GM10847 (cell line): ENCODE results near the gene EXOC4.

Source experiments
- POLR2A ChIP-seq: IDR thresholded peaks from 2 replicates; pipeline ENCODE4 v1.6.1; 2011; ENCODE audit not compliant: insufficient read length; ENCODE audit errors: extremely low read depth

Gene EXOC4

DNA sequence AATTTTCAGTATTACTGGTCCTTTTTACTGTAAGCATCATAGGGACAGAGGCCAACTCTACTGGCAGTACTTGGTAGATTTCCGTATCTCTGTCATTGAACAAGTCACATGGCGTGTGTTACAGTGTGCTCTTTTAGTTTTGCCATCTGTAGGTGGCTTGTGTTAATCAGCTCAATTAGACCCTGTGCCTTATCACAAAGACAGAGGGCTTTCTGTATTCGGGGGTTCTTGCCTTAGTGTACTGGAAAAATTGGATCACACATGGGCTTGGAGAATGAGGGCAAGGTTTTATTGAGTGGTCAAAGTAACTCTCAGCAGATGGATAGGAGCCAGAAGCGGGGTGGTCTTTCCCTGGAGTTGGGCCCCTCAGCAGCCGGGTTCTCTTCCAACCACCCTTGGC lies 853.0 kb downstream of the EXOC4 start:
- no peak for TF ChIP-seq POLR2A

DNA sequence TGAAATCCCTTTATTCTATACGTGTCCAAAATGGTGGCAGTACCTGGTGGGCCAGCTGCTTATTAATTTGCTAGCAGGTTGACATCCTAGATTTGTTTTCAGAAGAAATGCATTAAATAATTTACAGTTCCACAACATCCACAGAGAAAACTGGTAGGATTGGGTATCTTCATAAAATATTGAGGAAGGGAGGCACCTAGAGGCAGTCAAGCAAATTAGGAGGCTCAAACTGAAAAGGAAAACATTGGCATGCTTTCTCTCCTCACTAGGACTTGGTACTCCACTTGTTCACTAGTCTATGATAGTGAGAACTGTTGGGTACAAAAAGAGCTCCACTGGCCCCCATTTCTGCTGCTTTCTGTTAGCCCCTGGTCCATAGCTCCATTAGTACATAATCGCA lies 855.9 kb downstream of the EXOC4 start:
- TF ChIP-seq POLR2A, result no peak

DNA sequence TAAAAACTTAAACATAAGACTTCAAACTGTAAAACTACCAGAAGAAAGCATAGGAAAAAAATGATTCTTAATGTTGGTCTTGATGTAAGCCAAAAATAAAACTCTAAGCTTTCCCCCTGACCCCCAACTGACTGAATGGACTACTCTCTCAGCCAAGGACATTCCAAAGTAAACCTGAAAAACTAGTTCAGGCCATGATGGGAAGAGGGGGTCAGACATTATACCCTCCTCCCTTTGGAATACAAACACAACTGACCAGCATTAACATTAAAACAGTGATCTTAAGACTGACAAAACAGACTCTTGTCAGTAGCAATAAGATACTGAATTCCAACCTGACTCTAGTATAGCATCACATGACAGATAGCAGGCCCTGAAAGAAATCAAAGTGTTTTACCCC lies 860.8 kb downstream of the EXOC4 start:
- no peak for TF ChIP-seq POLR2A

DNA sequence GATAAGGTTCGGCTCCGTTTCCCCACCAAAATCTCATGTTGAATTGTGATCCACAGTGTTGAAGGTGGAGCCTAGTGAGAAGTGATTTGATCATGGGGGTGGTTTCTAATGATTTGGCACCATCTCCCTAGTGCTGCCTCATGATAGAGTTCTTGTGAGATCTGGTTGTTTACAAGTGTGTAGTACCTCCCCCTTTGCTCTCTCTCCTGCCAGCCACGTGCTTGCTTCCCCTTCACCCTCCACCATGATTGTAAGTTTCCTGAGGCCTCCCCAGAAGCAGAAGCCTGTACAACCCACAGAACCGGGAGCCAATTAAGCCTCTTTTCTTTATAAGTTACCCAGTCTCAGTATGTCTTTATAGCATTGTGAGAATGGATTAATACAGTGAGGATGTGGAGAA lies 862.1 kb downstream of the EXOC4 start:
- TF ChIP-seq POLR2A, result no peak
